GM23338 (cell line): ENCODE results near the gene OPRL1. TPM values are rescaled to one million over a fixed set of nuclear protein-coding genes. Genes with fewer than 3 reads are reported as not detected.
A peak's percentile ranks its signal among the peaks of the same experiment; 100 is the strongest.

Experiments
- ATAC-seq: fragments of 200-7000 bp; cut with Tn5 transposase; 3 replicates; pipeline ENCODE4 v1.9.1; 2020
- DNase-seq: peaks from one replicate; pipeline ENCODE4 v3.0.0-alpha.2; 2015; ENCODE audit warnings: low spot score
- H2AFZ ChIP-seq: fragments of 200-600 bp; sonication (generic); 2 replicates; pipeline ENCODE4 v1.8.0; 2016; ENCODE audit warnings: antibody characterized with exemption, mild to moderate bottlenecking, moderate library complexity
- H3F3A ChIP-seq: fragments of 200-600 bp; sonication (generic); replicated peaks from 2 replicates; pipeline ENCODE4 v1.8.0; 2017; ENCODE audit warnings: antibody characterized with exemption, mixed run types, low read depth
- H3K27ac ChIP-seq: fragments of 200-600 bp; sonication (generic); 2 replicates; pipeline ENCODE4 v1.6.1; 2016; ENCODE audit warnings: low read depth
- H3K27me3 ChIP-seq: fragments of 200-600 bp; sonication (generic); 2 replicates; pipeline ENCODE4 v1.8.0; 2016; ENCODE audit warnings: mild to moderate bottlenecking, mixed run types, moderate library complexity; ENCODE audit not compliant: insufficient read depth
- H3K36me3 ChIP-seq: fragments of 200-600 bp; sonication (generic); 2 replicates; pipeline ENCODE4 v1.8.0; 2016; ENCODE audit warnings: mild to moderate bottlenecking; ENCODE audit not compliant: insufficient read depth
- H3K4me1 ChIP-seq: fragments of 200-600 bp; sonication (generic); 2 replicates; pipeline ENCODE4 v1.8.0; 2016; ENCODE audit warnings: mild to moderate bottlenecking, moderate library complexity; ENCODE audit not compliant: insufficient read depth
- H3K4me2 ChIP-seq: fragments of 200-600 bp; sonication (generic); 2 replicates; pipeline ENCODE4 v1.7.1; 2017; ENCODE audit warnings: mixed run types
- H3K4me3 ChIP-seq: fragments of 200-600 bp; sonication (generic); 2 replicates; pipeline ENCODE4 v1.6.1; 2016; ENCODE audit warnings: mixed run types
- H3K79me2 ChIP-seq: fragments of 200-600 bp; sonication (generic); replicated peaks from 2 replicates; pipeline ENCODE4 v1.8.0; 2017; ENCODE audit warnings: mild to moderate bottlenecking; ENCODE audit not compliant: insufficient read depth
- H3K9me2 ChIP-seq: fragments of 200-600 bp; sonication (generic); 2 replicates; pipeline ENCODE4 v1.8.0; 2017; ENCODE audit not compliant: insufficient read depth
- H4K20me1 ChIP-seq: fragments of 200-600 bp; sonication (generic); replicated peaks from 2 replicates; pipeline ENCODE4 v1.8.0; 2017; ENCODE audit warnings: mild to moderate bottlenecking; ENCODE audit not compliant: insufficient read depth
- H3K27ac Mint-ChIP-seq: 2 replicates; pipeline ENCODE4 v1.8.0; 2020; ENCODE audit warnings: inconsistent platforms, mild to moderate bottlenecking, moderate library complexity, mixed read lengths
- H3K27me3 Mint-ChIP-seq: 3 replicates; pipeline ENCODE4 v1.8.0; 2022; ENCODE audit warnings: low read depth, mild to moderate bottlenecking, moderate library complexity, mixed read lengths, inconsistent platforms; ENCODE audit not compliant: insufficient read depth, poor library complexity
- H3K36me3 Mint-ChIP-seq: 3 replicates; pipeline ENCODE4 v1.8.0; 2021; ENCODE audit warnings: low read depth, mild to moderate bottlenecking, inconsistent platforms, moderate library complexity, mixed read lengths
- H3K4me1 Mint-ChIP-seq: 3 replicates; pipeline ENCODE4 v1.8.0; 2020; ENCODE audit warnings: mild to moderate bottlenecking, inconsistent platforms, mixed read lengths
- H3K4me3 Mint-ChIP-seq: 3 replicates; pipeline ENCODE4 v1.8.0; 2021; ENCODE audit warnings: moderate library complexity, mild to moderate bottlenecking, inconsistent platforms, mixed read lengths
- H3K9me3 Mint-ChIP-seq: 3 replicates; pipeline ENCODE4 v1.8.0; 2020; ENCODE audit warnings: moderate library complexity, mild to moderate bottlenecking, inconsistent platforms, mixed read lengths
- CTCF ChIP-seq, 2 experiments: fragments of 200-600 bp in 1 of 2; sonication (generic) in 1 of 2; conservative IDR thresholded peaks; 2 replicates each; pipeline versions ENCODE4 v1.5.1 to v1.6.1; 2016 to 2017; ENCODE audit warnings: antibody characterized with exemption in 2 of 2, low read depth in 2 of 2, mild to moderate bottlenecking in 2 of 2, moderate library complexity in 1 of 2
- EZH2 ChIP-seq: fragments of 200-600 bp; sonication (generic); IDR thresholded peaks from one replicate; pipeline ENCODE4 v1.8.0; 2017; ENCODE audit warnings: antibody characterized with exemption, mild to moderate bottlenecking, low read depth; ENCODE audit not compliant: unreplicated experiment
- EZH2phosphoT487 ChIP-seq: fragments of 200-600 bp; sonication (generic); IDR thresholded peaks from one replicate; pipeline ENCODE4 v1.8.1; 2018; ENCODE audit warnings: antibody characterized with exemption; ENCODE audit not compliant: unreplicated experiment
- JUNB ChIP-seq: IDR thresholded peaks from one replicate; pipeline ENCODE4 v1.6.1; 2016; ENCODE audit warnings: antibody characterized with exemption; ENCODE audit not compliant: unreplicated experiment
- POLR2AphosphoS5 ChIP-seq: IDR thresholded peaks from 2 replicates; pipeline ENCODE4 v1.6.1; 2016; ENCODE audit warnings: antibody characterized with exemption, low read depth
- STAT1 ChIP-seq: IDR thresholded peaks from one replicate; pipeline ENCODE4 v1.6.1; 2016; ENCODE audit warnings: antibody characterized with exemption; ENCODE audit not compliant: unreplicated experiment
- ZNF331 ChIP-seq: fragments of 250-450 bp; sonication (Bioruptor Pico); IDR thresholded peaks from 2 replicates; pipeline ENCODE4 v1.5.0; 2020; ENCODE audit warnings: low read depth, mild to moderate bottlenecking, moderate library complexity
- polyA plus RNA-seq: library from polyadenylated mRNA; unstranded; fragments of >200 nt; fragmentation: Nextera tagmentation; extraction: Ambion mirVana; gene quantifications from 2 replicates; pipeline ENCODE4 v1.2.1, GENCODE V29; 2016
- total RNA-seq: library from RNA; depleted of rRNA; stranded (reverse); fragments of >200 nt; shearing (Covaris generic); gene quantifications from 2 replicates; pipeline ENCODE4 v1.2.3, GENCODE V29; 2014

The OPRL1 gene
- total and polyA plus RNA-seq, 2 experiments from 2014 or later: 0.27 to 1.1 TPM

DNA sequence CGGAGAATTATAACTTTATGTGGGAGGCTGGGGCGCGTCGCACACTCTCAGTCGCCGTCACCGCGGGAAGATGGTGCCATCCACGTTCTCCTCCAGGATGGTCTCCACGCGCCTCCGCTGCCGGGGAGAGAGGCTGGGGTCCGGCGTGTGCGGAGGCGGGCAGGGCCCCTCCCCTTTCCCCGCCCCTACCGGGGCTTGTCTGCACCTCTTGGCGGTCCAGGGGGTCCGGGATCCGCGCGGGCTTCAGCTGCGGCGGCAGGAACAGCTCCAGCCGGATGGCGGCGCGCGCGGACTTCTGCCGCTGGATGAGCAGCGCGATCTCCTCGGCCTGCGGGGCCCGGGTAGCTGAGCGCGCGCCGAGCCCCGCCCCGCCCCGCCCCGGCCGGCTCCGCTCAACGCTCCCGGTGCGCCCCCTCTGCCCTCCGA, 3.5 kb downstream of the OPRL1 start:
- H3K4me3 Mint-ChIP-seq: peak overlapping the region; percentile 64
- H3K27me3 Mint-ChIP-seq: peaks cover 53% of the 10 kb centered on the region
- peak overlapping the region; percentile 90 for H3K4me2 ChIP-seq
- peak; percentile 47 to 77 for TF ChIP-seq CTCF (conservative IDR thresholded peaks at IDR 0.05; ENCODE audit: low read depth in 2 of 2)
- TF ChIP-seq JUNB: no peak
- no peak for TF ChIP-seq EZH2phosphoT487
- TF ChIP-seq ZNF331: no peak
- no peak for TF ChIP-seq EZH2
- H3K9me3 Mint-ChIP-seq: peaks cover 3% of the 10 kb centered on the region; the same call in 1 of the 3 replicates
- ATAC-seq: peak; percentile 59
- H3K79me2 ChIP-seq: no peaks in the 10 kb centered on the region
- no peaks in the 10 kb centered on the region; the same call in 2 of the 3 replicates for H3K36me3 Mint-ChIP-seq
- DNase-seq: peak; percentile 93
- 0 out of 2 replicates have a peak overlapping the region, but pooled peaks have one; percentile 38 for H2AFZ ChIP-seq
- H3K27ac Mint-ChIP-seq: no peak overlapping the region
- H3K4me3 ChIP-seq: peak overlapping the region; percentile 62
- H4K20me1 ChIP-seq: no peaks in the 10 kb centered on the region
- H3F3A ChIP-seq: 0 out of 2 replicates have a peak, but pooled peaks cover 7% of the 10 kb centered on the region
- H3K4me1 Mint-ChIP-seq: peaks cover 32% of the 10 kb centered on the region
- H3K9me2 ChIP-seq: no peaks in the 10 kb centered on the region
- H3K36me3 ChIP-seq: no peaks in the 10 kb centered on the region
- H3K27ac ChIP-seq: no peak overlapping the region
- peaks cover 23% of the 10 kb centered on the region; the same call in 1 of the 2 replicates for H3K4me1 ChIP-seq
- peaks cover 50% of the 10 kb centered on the region for H3K27me3 ChIP-seq

- no peak within 1 kb of the TSS for H3K27ac ChIP-seq
- Mint-ChIP-seq H3K36me3 (no peaks in the 10 kb centered on the region; the same call in 2 of the 3 replicates), H3K4me1 (peaks cover 25% of the 10 kb centered on the region), H3K4me3 (peak within 1 kb of the TSS; percentile 83), H3K27me3 (peaks cover 55% of the 10 kb centered on the region), H3K9me3 (peaks cover 3% of the 10 kb centered on the region; the same call in 1 of the 3 replicates), H3K27ac (peak within 1 kb of the TSS; percentile 68; the same call in 1 of the 2 replicates)
- H3K4me3 ChIP-seq: peak within 1 kb of the TSS; percentile 62
- H3K4me1 ChIP-seq: peaks cover 16% of the 10 kb centered on the region; the same call in 1 of the 2 replicates
- ATAC-seq (peak; percentile 17), DNase-seq (peak; percentile 36)
- H4K20me1 ChIP-seq: no peaks in the 10 kb centered on the region
- no peaks in the 10 kb centered on the region for H3K36me3 ChIP-seq
- no peaks in the 10 kb centered on the region for H3K9me2 ChIP-seq
- H3F3A ChIP-seq: 0 out of 2 replicates have a peak, but pooled peaks cover 7% of the 10 kb centered on the region
- peaks cover 50% of the 10 kb centered on the region for H3K27me3 ChIP-seq
- peak within 1 kb of the TSS; percentile 94 for H2AFZ ChIP-seq
- no peaks in the 10 kb centered on the region for H3K79me2 ChIP-seq
- H3K4me2 ChIP-seq: peak within 1 kb of the TSS; percentile 90
- TF ChIP-seq EZH2 (peak; percentile 59), STAT1 (no peak), POLR2AphosphoS5 (peak; percentile 56; the same call in 1 of the 2 replicates), ZNF331 (no peak)
These were observed 4.2 kb downstream of the OPRL1 start, which contains the start of gene LKAAEAR1 for GRCh38 chr20:64083804-64084684. Gene LKAAEAR1 (minus strand): TSS chr20:64084398. CDS start chr20:64084219, 179 bp downstream.
